GM18868 (cell line): Measurements from ENCODE around the gene SLC39A1.
"Not testable (repeated sequence)": the region's sequence is repeated elsewhere in the genome, so short reads cannot be mapped to it uniquely, and the experiment has no call there.

ENCODE experiments used
- ATAC-seq: cut with Tn5 transposase; IDR thresholded peaks from one replicate; pipeline ENCODE4 v1.9.1; 2021; ENCODE audit warnings: mild to moderate bottlenecking, moderate library complexity; ENCODE audit not compliant: unreplicated experiment

Gene SLC39A1

DNA sequence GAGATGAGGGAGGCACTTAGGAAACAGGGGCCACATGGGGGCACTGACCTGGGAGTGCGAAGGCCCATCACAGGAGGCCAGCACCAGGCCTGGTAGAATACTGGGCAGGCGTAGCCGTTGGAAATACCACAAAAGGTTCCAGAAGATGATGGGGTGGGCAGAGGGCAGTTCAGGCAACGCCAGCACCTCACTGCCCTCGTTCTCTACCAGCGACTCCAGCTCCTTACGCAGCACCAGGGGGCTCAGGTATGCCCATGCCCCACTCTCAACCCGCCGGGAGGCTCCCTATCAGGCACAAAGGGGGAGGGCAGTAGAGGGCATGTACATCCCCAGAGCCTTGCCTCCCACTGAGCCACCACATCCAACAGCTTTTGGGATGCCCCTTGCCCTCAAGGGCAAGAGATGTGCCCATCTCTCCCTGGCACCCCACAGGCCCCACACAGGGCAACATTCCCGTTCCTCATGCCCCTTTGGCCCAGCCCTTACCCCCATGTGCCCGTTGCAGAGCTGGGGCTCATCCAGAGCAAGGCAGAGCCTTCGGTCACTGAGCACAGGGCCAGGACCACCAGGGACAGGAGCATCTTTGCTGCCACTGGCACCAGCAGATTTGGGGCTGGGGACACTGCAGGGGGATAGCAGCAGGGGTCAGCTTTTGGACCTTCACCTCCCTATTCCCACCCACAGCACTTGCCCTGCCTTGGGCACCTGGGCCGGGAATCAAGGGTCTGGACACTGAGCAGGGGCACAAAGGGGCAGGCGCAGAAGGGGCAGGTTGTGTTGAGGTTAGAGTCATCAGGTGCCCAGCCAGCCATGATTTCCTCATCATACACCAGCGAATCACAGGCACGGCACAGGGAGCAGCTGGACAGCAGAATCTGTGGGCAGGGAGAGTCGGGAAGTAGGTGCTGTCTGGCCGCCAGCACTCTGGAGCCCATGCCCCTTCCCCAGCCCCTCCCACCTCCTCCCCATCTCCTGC, 30.9 kb downstream of the SLC39A1 start:
- no peak for ATAC-seq

DNA sequence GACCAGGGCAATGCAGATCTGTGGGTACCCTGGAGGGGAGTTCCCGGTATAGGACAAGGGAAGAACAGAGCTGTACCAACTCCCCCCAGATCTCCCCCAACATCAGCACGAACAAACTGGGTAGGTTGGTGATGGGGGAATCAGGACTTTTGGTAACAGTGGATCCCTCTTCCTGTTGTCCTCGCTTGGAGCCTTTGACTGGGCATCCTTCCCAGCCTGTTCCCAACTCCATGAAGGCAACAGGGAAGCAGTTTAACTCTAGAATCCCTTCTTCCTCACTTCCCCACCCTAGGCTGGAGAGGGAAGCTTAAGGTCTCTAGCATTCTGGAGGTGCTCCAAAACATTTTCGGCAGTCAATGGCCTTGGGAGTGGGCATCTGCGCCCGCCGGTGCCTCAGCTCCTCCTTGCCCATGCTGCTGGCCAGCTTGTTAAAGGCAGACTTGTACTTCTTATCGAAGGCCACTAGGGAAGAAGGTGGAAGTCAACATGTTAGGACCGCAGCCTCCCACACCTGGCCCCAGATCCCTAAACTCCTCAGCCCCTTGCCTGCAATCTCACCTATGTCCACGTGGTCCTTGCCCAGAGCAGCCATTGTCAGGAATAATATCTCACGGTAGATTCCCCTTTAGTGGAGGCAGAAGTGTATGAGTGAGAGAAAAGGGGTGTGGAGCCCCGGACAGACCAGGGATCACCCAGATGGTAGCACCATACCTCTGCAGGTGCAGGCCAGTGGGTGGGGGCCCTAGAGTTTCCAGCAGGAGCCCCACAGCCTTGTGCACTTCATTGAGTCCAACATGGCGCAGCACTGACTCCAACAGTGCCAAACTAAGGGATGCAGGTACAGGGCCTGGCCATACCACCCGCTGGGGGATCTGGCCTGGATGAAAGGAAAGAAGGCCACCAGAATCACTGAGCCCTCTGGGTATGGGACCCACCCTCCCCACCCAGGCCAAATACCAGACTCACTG, 33.1 kb downstream of the SLC39A1 start:
- no peak for ATAC-seq

DNA sequence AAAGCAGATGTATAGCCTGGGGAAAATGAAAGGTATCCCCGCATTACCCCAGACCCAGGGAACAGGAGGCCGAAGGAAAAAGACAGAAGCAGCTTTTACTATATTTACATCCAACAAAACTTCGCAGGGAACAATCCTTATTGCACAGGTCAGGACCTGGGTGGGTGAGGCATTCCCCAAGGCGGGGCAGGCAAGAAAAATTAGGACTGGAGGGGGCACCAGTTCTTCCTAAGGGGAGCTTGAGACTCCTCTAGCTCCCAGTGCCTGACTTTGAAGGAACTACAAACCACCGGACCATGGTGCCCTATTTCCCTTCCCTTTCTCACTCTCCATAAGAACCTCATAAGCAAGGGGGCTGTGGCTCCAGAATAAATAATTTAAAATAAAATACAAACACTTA, 33.9 kb downstream of the SLC39A1 start:
- ATAC-seq: no peak

DNA sequence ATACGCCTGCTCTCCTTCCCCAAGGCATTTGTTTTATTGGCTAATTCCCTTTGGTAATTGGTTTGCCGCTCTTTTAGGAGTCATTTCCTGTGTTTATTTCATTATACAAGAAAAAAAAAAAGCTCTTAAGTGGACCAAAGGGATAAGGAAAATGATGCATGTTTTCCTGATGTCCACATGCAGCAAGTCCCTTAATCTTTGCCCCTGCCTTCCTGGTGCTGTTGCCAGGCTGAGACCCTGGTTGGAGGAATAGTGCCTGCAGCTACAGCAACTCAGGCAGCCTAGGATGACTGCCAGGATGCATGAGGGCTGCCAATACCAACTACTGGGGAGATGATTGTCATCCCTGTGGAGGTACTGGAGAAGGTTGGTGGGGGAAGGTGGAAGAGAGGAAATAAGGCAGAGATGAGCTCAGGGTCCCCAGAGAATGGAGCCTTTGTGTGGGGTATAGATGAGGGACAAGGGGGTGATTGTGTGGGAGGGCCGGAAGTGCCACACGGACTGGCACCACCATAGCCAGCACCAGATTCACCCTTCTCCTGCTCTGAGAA, 34.5 kb downstream of the SLC39A1 start:
- no peak for ATAC-seq

DNA sequence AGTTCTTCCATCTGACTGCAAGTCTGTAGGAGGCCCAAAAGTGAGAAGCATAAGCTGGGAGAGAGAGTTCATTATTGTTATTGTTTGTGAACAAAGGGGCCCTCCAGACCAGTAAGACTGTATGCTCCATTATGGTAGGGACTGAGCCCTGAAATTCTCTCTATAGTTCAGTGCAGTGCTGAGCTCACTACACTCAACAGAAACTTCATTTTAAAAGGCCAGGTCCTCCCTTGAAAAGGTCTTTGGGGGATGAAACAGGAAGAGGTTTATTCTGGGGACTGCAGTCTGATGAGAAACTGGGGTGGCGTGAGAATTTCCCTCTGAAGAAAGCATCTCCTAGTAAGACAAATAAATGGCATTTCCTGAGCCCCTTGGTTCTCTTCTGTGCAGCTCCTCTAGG, 35.1 kb downstream of the SLC39A1 start:
- ATAC-seq: no peak

DNA sequence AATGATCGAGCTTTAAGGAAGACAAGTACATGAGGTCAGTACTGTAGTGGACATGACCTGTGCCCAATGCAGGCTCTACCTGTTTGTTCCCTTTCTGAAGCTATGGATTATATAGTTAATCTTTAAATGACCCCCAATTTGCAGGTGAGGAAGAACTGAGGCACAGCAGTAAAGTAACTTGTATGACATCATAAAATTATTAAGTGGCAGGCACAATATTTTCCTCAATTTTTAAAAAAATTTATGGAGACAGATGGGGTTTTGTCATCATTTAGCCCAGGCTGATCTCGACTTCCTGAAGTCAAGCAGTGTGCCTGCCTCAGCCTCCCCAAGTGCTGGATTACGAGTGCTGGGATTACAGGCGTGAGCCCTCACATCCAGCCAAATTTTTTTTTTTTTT, 36.9 kb downstream of the SLC39A1 start:
- no peak for ATAC-seq

DNA sequence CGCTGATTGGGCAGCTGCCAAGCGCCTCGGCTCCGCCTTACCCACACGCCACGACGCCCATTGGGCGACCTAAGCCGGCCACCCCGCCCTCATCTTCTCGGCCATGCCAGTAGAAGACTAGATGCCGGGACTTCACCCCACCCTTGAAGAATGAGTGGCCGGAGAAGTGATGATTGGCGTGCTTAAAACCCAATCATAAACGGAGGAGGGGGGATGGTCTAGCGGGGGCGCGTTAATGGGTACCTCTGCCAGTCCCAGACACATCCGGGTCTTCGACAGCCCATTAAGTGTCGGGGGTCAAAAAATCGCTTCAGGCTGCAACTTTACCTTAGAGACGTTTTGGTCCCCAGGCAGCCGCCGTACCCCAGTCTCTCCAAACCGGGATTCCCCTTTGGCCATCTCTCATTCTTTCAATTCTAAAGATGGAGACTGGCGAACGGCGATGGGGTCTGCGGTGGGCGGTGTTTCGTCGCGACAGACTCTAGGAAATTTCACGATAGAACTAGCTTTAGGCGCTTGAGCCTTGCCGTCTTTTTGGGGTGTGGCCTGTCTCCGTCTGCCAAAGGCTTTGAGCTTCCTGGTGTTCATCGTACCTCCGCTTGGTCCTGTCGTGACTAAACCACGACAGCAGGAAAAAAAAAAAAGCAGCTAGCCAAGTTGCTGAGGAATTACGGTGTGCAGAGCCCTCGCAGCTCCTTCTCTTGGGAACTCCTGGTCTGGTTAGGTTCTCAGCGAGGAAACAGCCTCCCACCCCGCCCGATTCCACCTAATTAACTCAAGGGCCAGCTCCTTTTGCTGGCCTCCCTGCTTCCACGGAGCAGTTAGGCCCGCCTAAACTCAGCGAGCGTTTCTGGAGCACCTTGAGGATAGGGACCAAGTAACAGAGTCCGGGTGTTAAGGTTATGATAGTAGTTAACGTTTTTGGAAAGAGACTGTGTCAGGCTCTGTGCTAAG, 40.1 kb downstream of the SLC39A1 start, which contains the start of gene GATAD2B:
TSS of gene GATAD2B (minus strand) at position 1 of the 954 bp plus-strand sequence. CDS start 94,625 bp downstream, outside the sequence.
- peak; percentile 91 for ATAC-seq

DNA sequence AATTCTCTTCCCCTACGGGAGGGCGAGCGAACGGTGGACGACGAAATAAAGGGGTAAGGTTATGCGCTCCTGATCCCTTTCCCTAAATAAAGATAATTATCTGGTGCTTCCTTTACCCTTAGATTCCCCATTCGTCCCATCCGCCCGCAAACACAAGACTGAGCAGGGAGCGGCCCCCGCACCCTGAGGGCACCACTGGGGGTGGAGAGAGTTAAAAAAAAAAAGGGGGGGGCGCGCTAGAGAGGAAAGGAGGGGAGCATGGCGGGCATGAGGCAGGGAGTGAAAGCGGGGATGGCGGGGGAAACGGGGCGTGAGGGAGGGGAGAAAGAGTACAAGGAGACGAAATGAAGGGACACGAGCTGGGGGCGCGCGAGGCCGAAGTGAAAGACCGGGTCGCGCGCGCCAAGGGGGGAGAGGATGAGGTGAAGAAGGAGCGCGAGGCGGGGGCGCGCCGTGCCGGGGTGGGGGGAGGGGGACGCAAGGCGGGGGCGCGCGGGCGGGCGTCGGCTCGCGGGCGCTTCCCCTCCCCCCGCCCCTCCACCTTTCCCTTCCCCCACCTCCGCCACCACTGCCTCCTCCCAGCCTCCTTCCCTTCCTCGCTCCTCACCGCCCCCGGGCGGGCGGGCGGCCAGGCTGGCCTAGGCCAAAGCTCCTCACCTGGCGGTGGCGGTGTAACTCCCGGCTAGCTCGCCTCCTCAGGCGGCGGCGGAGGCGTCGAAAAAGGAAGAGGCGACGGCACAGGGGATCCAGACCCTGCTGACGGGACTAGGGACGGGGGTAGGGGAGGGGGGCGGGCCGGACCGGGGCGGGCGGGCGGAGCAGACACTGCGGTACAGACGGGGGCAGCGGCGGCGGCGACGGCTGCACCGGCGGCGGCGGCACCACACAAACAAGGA, 41.0 kb downstream of the SLC39A1 start:
- ATAC-seq: peak; percentile 24

DNA sequence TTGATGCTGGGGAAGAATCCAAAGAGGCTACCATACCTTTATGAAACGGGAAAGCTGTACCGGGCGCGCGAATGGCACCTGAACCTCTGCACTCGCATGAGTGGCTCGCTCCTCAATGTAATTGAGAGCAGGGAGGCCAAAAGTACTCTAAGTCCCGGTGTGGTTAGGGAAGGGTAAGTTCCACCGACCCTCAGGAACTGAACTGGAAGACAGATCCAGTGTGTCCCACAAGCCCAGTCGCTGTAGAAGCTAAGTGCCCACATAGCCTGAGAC, 41.6 kb downstream of the SLC39A1 start:
- ATAC-seq: no peak

DNA sequence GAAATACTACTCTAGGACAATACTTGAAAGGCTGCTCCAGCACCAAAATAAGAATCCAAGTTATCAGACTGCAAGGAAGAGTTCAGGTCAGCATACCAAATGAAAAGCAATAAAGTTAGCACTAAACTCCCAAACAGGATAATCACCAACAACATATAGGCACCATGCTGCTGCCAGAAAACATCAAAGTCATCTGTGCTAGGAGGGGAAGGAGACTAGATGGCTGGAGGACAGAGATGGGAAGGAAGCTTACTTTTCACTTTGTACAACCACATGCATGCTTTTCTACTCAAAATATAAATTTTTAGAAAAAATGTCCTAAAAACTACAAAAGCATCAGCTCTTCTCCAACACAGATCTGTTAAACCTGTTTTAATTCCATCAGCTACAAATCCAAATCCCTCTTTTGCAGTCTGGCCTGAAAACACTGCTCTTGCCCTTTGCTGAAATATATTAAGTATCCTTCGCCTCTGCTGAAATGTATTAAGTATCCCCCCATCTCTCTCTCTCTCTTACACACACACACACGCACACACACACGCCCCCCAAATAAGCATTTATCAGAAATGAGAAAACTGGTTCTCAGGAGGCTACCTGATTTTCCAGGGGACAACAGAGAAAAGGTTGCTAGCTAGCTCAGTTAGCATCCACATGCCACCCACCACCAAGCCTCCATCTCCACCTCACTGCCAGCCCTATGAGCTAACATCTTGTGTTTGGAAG, 42.1 kb downstream of the SLC39A1 start:
- no peak for ATAC-seq

DNA sequence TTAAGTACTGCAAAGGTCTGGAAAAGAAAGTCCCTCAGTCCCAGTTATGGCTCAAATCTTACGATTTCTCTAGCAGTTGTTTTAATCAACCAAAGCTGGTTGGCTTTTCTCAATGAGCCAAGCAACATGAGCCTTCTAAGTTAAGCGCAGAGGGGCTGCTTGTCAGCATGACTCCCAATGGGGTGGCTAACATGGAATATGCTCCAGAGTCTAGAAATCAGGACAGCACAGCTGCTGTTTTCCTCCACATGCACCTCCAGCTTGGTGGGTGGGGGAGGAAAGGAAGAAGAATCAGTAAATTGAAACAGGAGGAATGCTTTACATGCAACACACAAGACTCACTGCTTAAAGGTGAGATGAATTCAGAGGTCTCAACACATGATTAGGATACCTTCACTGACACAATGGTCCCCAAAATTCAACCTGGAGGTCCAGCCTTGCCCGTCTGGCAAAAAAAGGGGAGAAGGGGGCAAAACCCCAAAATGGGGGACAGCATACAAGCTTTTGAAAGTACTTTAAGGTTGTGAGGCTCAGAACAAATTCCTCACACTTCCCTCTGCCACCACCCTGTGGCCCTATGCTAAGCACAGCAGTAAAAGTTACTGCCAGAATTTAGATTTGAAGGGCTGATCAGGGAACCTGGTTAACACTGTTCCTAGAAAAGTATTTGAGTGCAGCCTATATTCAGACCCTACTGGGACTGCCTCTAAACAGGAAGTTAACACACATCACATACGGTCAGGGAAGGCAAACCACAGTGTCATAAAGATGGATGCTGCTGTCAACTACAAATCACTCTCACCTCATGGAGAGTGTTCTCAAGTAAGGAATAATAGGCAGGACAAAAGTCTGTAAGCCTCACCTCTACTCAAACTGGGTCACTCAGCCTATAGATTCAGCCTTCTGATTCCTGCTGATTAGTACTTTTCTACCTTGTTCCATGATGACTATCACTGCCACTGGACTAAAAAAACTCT, 43.2 kb downstream of the SLC39A1 start:
- ATAC-seq: no peak

DNA sequence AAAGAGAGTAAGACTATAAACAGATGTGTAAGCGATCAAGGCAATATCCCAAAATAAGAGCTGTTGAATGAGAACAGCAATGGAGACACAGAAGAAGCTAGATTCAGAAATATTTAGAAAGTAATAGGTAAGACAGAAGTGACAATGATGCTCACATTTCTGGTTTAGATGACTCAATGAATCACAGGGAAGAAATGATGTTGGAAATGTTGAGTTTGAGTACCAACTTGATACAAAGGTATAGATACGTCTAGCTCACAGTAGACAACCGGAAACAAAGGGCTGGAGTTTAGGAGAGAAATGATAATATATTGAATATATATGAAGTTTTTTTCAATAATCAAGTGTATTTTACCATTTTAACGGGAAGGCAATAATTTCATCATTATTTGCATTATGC, 47.0 kb downstream of the SLC39A1 start:
- no peak for ATAC-seq

DNA sequence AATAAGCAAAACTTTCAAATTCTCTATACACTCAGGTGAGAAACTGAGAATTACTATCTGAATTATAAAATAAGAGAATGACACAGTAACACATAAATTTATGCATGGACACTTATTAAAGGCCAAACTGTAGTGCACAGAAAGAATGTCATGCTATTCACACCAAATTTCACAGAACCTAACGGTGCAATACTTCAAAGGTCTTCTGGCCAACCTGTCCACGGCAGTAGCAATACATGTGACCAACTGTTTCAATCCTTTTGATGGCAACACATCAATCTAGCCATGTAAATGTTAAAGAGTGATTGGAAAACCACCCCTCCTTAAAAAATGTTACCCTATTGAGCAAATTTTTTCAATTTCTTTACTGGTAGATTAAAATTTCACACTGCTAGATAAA, 51.0 kb downstream of the SLC39A1 start:
- ATAC-seq: no peak

DNA sequence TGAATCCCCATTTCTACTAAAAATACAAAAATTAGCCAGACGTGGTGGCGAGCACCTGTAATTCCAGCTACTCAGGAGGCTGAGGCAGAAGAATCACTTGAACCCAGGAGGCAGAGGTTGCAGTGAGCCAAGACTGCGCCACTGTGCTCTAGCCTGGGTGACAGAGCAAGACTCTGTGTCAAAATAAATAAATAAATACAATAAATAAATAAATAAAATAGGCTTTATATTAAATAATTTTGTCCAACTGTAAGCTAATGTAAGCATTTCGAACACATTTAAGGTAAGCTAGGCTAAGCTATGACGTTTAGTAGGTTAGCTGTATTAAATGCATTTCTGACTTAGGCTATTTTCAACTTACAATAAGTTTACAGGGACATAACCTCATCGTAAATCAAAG, 52.8 kb downstream of the SLC39A1 start:
- not testable (repeated sequence) for ATAC-seq
